Stomach (tissue), 9 donors: ENCODE results near the gene SPIN2B. TPM values are rescaled to one million over a fixed set of nuclear protein-coding genes. Genes with fewer than 3 reads are reported as not detected.
"Not testable (repeated sequence)": the region's sequence is repeated elsewhere in the genome, so short reads cannot be mapped to it uniquely, and the experiment has no call there.

Experiments used
- DNase-seq, 2 donors: peaks; one replicate each; pipeline versions ENCODE4 v3.0.0 to v3.0.0-alpha.2; 2013 to 2019
- H3K27ac ChIP-seq, 5 donors: fragments of 200-600 bp in 4 of 5; sonication (generic) in 4 of 5; one replicate each; pipeline ENCODE4 v1.5.1; 2013 to 2019; ENCODE audit warnings: mild to moderate bottlenecking in 1 of 5, moderate library complexity in 1 of 5
- H3K27me3 ChIP-seq, 3 donors: fragments of 200-600 bp; sonication (generic); one replicate each; pipeline ENCODE4 v1.5.1; 2017 to 2019; ENCODE audit warnings: mixed run types in 1 of 3
- H3K36me3 ChIP-seq, 4 donors: fragments of 200-600 bp; sonication (generic); 1 replicate in 3 of 4; 2 replicates in 1 of 4; pipeline ENCODE4 v1.5.1; 2016 to 2019
- H3K4me1 ChIP-seq, 4 donors: fragments of 200-600 bp; sonication (generic); one replicate each; pipeline ENCODE4 v1.5.1; 2016 to 2019
- H3K4me3 ChIP-seq, 4 donors: fragments of 200-600 bp; sonication (generic) in 3 of 4; one replicate each; pipeline ENCODE4 v1.5.1; 2016 to 2019; ENCODE audit warnings: mild to moderate bottlenecking in 1 of 4
- H3K9me3 ChIP-seq, 4 donors: fragments of 200-600 bp; sonication (generic); one replicate each; pipeline ENCODE4 v1.5.1; 2016 to 2019
- CTCF ChIP-seq, 7 experiments: fragments of 450-650 bp in 4 of 7; fragments of 200-600 bp in 3 of 7; sonication (generic) in 3 of 7; IDR thresholded peaks; one replicate each; pipeline ENCODE4 v1.5.1; 2016 to 2019; ENCODE audit warnings: antibody characterized with exemption in 7 of 7, control low read depth in 2 of 7, mild to moderate bottlenecking in 1 of 7
- EP300 ChIP-seq: sonication (generic); formaldehyde crosslinking; IDR thresholded peaks from one replicate; pipeline ENCODE4 v1.6.1; 2017; ENCODE audit warnings: antibody characterized with exemption
- POLR2A ChIP-seq, 4 donors: fragments of 450-650 bp; IDR thresholded peaks; one replicate each; pipeline ENCODE4 v1.6.1; 2016; ENCODE audit warnings: antibody characterized with exemption in 4 of 4, control low read depth in 2 of 4, mild to moderate bottlenecking in 1 of 4, moderate library complexity in 1 of 4
- POLR2AphosphoS5 ChIP-seq, 3 donors: sonication (generic); formaldehyde crosslinking; IDR thresholded peaks; one replicate each; pipeline ENCODE4 v1.6.1; 2016; ENCODE audit warnings: antibody characterized with exemption in 3 of 3
- WGBS, 5 donors: extraction: QIAGEN DNeasy Blood & Tissue Kit in 3 of 5; methylation state at CpG; one replicate each; pipeline versions ENCODE4 v1.1.5 to v1.1.7; 2013 to 2018; 5-methylcytosine and 5-hydroxymethylcytosine counted together
- intact Hi-C: fragments of 100-400 bp; cut with DNase I; formaldehyde crosslinking; loops from one replicate; pipeline ENCODE4 v1.15.1; 2023; ENCODE audit warnings: low total_unique reads
- polyA plus RNA-seq, 3 donors: library from polyadenylated mRNA; stranded (reverse); fragments of 200-250 nt; gene quantifications; one replicate each; pipeline ENCODE4 v1.2.3, GENCODE V29; 2013
- total RNA-seq, 5 donors: library from RNA; depleted of rRNA; stranded (reverse); fragments of >200 nt; gene quantifications; one replicate each; pipeline versions ENCODE4 v1.1.0 to v1.2.3, GENCODE V29; 2014 to 2016
- donor health status: healthy with polysubstance abuse.
- donor health status: Bipolar disorder and iron deficiency.
- donor health status: healthy.

Gene SPIN2B
- total and polyA plus RNA-seq, 8 donors, result 4.1 to 10.3 (median 6.8) TPM; not detected in 2

DNA sequence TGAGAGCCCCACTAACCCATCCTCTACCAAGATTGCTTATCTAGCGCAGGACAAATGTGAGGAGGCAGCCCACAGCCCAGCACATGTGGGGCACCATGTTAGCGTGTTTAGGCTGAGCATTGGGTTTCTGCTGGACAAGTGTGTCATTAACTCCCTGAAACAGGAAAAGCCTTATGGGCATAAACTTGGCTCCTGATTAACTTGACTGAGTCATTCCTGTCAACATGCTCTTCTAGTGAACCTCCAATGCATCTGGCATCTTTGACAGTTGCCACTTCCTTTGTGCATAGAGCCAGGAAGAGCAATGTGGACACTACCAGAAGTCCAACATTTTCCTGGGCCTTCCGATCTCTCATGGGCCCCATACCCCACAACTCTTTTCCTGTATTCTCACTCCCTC lies 13.4 kb upstream of the SPIN2B start:
- Histone ChIP-seq H3K4me3 (no peak overlapping the region), H3K9me3 (no peaks in the 10 kb centered on the region), H3K27ac (no peak overlapping the region), H3K27me3 (peaks cover 0 to 4% (median 0%) of the 10 kb centered on the region in 3 donors), H3K4me1 (peaks cover 0 to 3% (median 0%) of the 10 kb centered on the region in 4 donors), H3K36me3 (no peaks in the 10 kb centered on the region)
- 78 to 98% (median 94%) methylated on average over 3 of the region's 3 CpGs for WGBS, 5 donors
- TF ChIP-seq POLR2AphosphoS5 (IDR thresholded peaks at IDR 0.05) (no peak), CTCF (IDR thresholded peaks at IDR 0.05) (no peak), EP300 (no peak), POLR2A (IDR thresholded peaks at IDR 0.05) (no peak)
- DNase-seq, result no peak
- intact Hi-C loops, result no loop called here

- Histone ChIP-seq H3K36me3 (no peaks in the 10 kb centered on the region), H3K4me1 (peaks cover 0 to 3% (median 0%) of the 10 kb centered on the region in 4 donors), H3K4me3 (no peak overlapping the region), H3K27me3 (peaks cover 0 to 4% (median 0%) of the 10 kb centered on the region in 3 donors), H3K9me3 (no peaks in the 10 kb centered on the region), H3K27ac (no peak overlapping the region)
- WGBS, 5 donors, result 53 to 93% (median 86%) methylated on average over 4 of the region's 4 CpGs
- no peak for DNase-seq
- TF ChIP-seq POLR2AphosphoS5 (IDR thresholded peaks at IDR 0.05), result no peak
- no peak for TF ChIP-seq CTCF (IDR thresholded peaks at IDR 0.05)
- no peak for TF ChIP-seq EP300
- TF ChIP-seq POLR2A (IDR thresholded peaks at IDR 0.05), result no peak
- intact Hi-C loops, result no loop called here
These were observed 12.4 kb upstream of the SPIN2B start for GRCh38 chrX:57133706-57134105.

DNA sequence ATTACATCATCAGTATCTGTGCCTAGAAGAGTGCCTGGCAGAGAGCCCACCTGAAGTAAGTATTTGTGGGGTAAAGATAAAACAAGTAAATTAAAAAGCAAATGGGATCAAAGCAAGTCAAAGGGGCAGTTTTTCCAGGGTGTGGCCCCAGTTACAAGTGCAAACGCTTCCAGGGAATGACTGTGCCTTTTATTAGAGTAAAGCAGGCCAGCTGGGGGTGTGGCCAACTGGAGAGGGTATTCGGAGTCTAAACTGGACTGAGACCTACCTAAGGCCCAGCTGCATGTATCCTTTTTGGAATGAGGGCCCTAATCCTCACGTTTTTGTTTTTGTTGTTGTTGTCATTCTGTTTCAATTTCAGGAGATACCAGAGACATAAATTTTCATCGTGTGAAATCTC lies 11.9 kb upstream of the SPIN2B start:
- not testable (repeated sequence) for DNase-seq, H3K36me3 ChIP-seq, H3K27ac ChIP-seq

DNA sequence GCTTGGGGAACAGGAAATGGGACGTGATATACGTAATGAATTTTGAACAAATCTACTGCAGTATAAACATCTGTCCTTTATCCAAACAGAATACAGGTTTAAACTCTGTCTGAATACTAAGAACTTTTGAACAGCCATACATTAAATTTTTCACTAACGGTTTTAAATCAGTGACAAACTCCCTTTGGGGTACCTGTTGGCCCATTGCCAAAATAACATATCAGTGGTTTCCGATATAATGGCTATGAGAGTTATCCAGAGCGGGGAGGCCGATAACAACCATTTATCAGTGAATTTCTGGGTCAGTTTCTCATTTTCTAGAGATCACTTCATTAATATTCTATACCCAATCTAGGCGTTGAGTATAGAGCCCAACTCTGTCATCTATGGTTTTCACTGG lies 10.7 kb upstream of the SPIN2B start:
- TF ChIP-seq POLR2A (IDR thresholded peaks at IDR 0.05), result no peak
- Histone ChIP-seq H3K4me3 (no peak overlapping the region), H3K27me3 (no peaks in the 10 kb centered on the region), H3K36me3 (no peaks in the 10 kb centered on the region), H3K4me1 (peaks cover 0 to 3% (median 0%) of the 10 kb centered on the region in 4 donors), H3K27ac (no peak overlapping the region), H3K9me3 (no peaks in the 10 kb centered on the region)
- DNase-seq, result no peak
- intact Hi-C loops, result no loop called here
- WGBS, 5 donors, result 83 to 94% (median 91%) methylated on average over 7 of the region's 7 CpGs

More for the DNA sequence above, 11.9 kb upstream of the SPIN2B start:
- H3K27me3 ChIP-seq, H3K9me3 ChIP-seq, intact Hi-C loops, H3K4me3 ChIP-seq, H3K4me1 ChIP-seq: not testable (repeated sequence)
- WGBS, 5 donors, result 26 to 44% (median 37%) methylated on average over 4 of the region's 4 CpGs

GRCh38 chrX:57121816-57122215 lies 468 bp upstream of the SPIN2B start:
- no peaks in the 10 kb centered on the region for H3K36me3 ChIP-seq
- WGBS, 5 donors, result 1 to 48% (median 4%) methylated on average over 10 of the region's 10 CpGs
- no peaks in the 10 kb centered on the region for H3K4me1 ChIP-seq
- H3K27me3 ChIP-seq, result no peaks in the 10 kb centered on the region
- H3K27ac ChIP-seq, result peak overlapping the region in 4 of 5 donors; percentile 71 to 87 (median 78)
- intact Hi-C loops, result no loop called here
- no peak for TF ChIP-seq POLR2A (IDR thresholded peaks at IDR 0.05)
- no peak for TF ChIP-seq EP300
- no peak for TF ChIP-seq CTCF (IDR thresholded peaks at IDR 0.05)
- TF ChIP-seq POLR2AphosphoS5 (IDR thresholded peaks at IDR 0.05), result no peak
- DNase-seq, result no peak
- no peaks in the 10 kb centered on the region for H3K9me3 ChIP-seq
- H3K4me3 ChIP-seq, result peak overlapping the region; percentile 53 to 64 (median 56)

DNA sequence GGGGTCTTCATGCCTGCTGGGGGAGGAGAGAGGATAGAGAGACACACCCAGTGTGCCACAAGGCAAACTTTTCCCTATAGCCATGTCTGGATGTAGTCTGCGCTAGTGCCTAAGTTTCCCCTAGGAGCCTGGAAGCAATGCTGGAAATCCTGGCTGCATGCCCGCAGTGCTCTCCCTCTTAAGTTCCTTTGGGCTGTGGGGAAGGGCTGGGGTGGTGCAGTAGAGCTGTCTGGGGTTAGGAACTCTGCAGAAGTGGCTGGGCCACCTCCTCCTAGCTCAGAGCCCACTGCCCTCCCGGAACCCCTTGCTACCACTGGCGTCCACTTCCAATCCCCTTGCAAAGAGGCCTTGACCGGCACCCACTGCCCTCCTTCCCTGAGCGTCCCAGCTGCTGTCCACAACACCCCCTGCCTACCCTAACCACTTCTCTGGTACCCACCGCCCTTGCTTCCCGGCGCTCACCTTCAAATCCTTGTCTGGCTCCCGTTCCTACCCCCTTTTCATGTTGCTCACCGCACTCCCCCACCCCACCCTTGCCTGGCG lies 658 bp downstream of the SPIN2B start:
- H3K36me3 ChIP-seq, intact Hi-C loops, H3K27me3 ChIP-seq, DNase-seq, H3K4me1 ChIP-seq, H3K9me3 ChIP-seq: not testable (repeated sequence)
- WGBS, 5 donors, result 1 to 52% (median 4%) methylated on average over 3 to 10 of the region's 12 CpGs
- Histone ChIP-seq H3K4me3 (peak overlapping the region; percentile 53 to 64 (median 56)), H3K27ac (peak overlapping the region; percentile 71 to 87 (median 72))
